ENCODE data around the gene DDIT3. TPM values are rescaled to one million over a fixed set of nuclear protein-coding genes. Genes with fewer than 3 reads are reported as not detected.
"Not testable (repeated sequence)": the region's sequence is repeated elsewhere in the genome, so short reads cannot be mapped to it uniquely, and the experiment has no call there.

Gene DDIT3
- total and polyA plus RNA-seq, 10 donors, result 18.0 to 43.9 (median 23.0) TPM

GRCh38 chr12:57563358-57563757 is 43.0 kb upstream of the DDIT3 start:
- Histone ChIP-seq H3K27ac (no peak overlapping the region), H3K9me3 (no peaks in the 10 kb centered on the region), H3K36me3 (no peaks in the 10 kb centered on the region), H3K4me3 (no peak overlapping the region), H3K27me3 (replicated peaks in 1 of 7) (peaks cover 0 to 42% (median 0%) of the 10 kb centered on the region in 7 donors), H3K4me1 (no peaks in the 10 kb centered on the region)
- TF ChIP-seq, protein P1, sequence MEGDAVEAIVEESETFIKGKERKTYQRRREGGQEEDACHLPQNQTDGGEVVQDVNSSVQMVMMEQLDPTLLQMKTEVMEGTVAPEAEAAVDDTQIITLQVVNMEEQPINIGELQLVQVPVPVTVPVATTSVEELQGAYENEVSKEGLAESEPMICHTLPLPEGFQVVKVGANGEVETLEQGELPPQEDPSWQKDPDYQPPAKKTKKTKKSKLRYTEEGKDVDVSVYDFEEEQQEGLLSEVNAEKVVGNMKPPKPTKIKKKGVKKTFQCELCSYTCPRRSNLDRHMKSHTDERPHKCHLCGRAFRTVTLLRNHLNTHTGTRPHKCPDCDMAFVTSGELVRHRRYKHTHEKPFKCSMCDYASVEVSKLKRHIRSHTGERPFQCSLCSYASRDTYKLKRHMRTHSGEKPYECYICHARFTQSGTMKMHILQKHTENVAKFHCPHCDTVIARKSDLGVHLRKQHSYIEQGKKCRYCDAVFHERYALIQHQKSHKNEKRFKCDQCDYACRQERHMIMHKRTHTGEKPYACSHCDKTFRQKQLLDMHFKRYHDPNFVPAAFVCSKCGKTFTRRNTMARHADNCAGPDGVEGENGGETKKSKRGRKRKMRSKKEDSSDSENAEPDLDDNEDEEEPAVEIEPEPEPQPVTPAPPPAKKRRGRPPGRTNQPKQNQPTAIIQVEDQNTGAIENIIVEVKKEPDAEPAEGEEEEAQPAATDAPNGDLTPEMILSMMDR (IDR thresholded peaks at IDR 0.05 in 8 of 11, conservative IDR thresholded peaks at IDR 0.05 in 3 of 11), result no peak
- TF ChIP-seq POLR2AphosphoS5 (IDR thresholded peaks at IDR 0.05) (no peak), POLR2A (IDR thresholded peaks at IDR 0.05) (no peak)
- intact Hi-C loops (cut with DNase I; ENCODE audit: low total_unique reads), result no loop called here
- DNase-seq, result no peak
- 24 to 39% (median 35%) methylated on average over 4 of the region's 4 CpGs for WGBS, 5 donors

- H3K27me3 ChIP-seq (replicated peaks in 1 of 7), result peaks cover 0 to 20% (median 0%) of the 10 kb centered on the region in 7 donors
- intact Hi-C loops (cut with DNase I; ENCODE audit: low total_unique reads); H3K36me3 ChIP-seq; H3K27ac ChIP-seq; DNase-seq; H3K4me3 ChIP-seq; H3K9me3 ChIP-seq; H3K4me1 ChIP-seq: not testable (repeated sequence)
- WGBS, 5 donors, result 71 to 96% (median 83%) methylated on average over 1 of the region's 1 CpG
Observed at GRCh38 chr12:57561117-57561516, 40.8 kb upstream of the DDIT3 start.

DNA sequence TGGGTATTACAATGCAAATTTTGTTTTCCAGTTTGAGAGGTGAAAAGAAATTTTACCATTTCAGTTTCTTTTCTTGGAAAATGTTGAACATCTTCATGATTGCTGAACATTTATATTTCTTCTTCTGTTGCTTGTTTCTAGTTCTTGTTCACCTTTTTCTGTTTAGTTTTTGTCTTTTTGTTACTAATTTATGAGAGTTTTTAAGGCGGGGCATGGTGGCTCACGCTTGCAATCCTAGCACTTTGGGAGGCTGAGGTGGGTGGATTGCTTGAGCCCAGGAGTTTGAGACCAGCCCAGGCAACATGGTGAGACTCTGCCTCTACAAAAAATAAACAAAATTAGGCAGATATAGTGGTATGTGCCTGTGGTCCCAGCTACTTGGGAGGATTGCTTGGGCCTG is 40.2 kb upstream of the DDIT3 start:
- Histone ChIP-seq H3K27ac (no peak overlapping the region), H3K27me3 (replicated peaks in 1 of 7) (peaks cover 0 to 16% (median 0%) of the 10 kb centered on the region in 7 donors), H3K36me3 (no peaks in the 10 kb centered on the region), H3K4me1 (no peaks in the 10 kb centered on the region), H3K4me3 (no peak overlapping the region), H3K9me3 (no peaks in the 10 kb centered on the region)
- 88 to 100% (median 95%) methylated on average over 2 of the region's 2 CpGs for WGBS, 5 donors
- no peak for DNase-seq
- intact Hi-C loops (cut with DNase I; ENCODE audit: low total_unique reads), result no loop called here
- TF ChIP-seq, protein P1 (IDR thresholded peaks at IDR 0.05 in 8 of 11, conservative IDR thresholded peaks at IDR 0.05 in 3 of 11), result no peak
- TF ChIP-seq POLR2AphosphoS5 (IDR thresholded peaks at IDR 0.05), result no peak
- no peak for TF ChIP-seq POLR2A (IDR thresholded peaks at IDR 0.05)

GRCh38 chr12:57558864-57559263 is 38.5 kb upstream of the DDIT3 start:
- no peaks in the 10 kb centered on the region for H3K9me3 ChIP-seq
- no peak overlapping the region for H3K4me3 ChIP-seq
- intact Hi-C loops (cut with DNase I; ENCODE audit: low total_unique reads), result no loop called here
- TF ChIP-seq, protein P1 (IDR thresholded peaks at IDR 0.05 in 8 of 11, conservative IDR thresholded peaks at IDR 0.05 in 3 of 11), result no peak
- TF ChIP-seq POLR2A (IDR thresholded peaks at IDR 0.05), result no peak
- no peak for TF ChIP-seq POLR2AphosphoS5 (IDR thresholded peaks at IDR 0.05)
- no peak overlapping the region for H3K27ac ChIP-seq
- 79 to 87% (median 81%) methylated on average over 4 of the region's 4 CpGs for WGBS, 5 donors
- H3K36me3 ChIP-seq, result no peaks in the 10 kb centered on the region
- no peak for DNase-seq
- peaks cover 0 to 12% (median 0%) of the 10 kb centered on the region in 7 donors for H3K27me3 ChIP-seq (replicated peaks in 1 of 7)
- H3K4me1 ChIP-seq, result no peaks in the 10 kb centered on the region

- H3K4me3 ChIP-seq, result no peak overlapping the region
- WGBS, 5 donors, result 90 to 100% (median 96%) methylated on average over 1 of the region's 1 CpG
- H3K27ac ChIP-seq, result no peak overlapping the region
- H3K9me3 ChIP-seq, result no peaks in the 10 kb centered on the region
- TF ChIP-seq POLR2AphosphoS5 (IDR thresholded peaks at IDR 0.05) (no peak), POLR2A (IDR thresholded peaks at IDR 0.05) (no peak)
- TF ChIP-seq, protein P1 (IDR thresholded peaks at IDR 0.05 in 8 of 11, conservative IDR thresholded peaks at IDR 0.05 in 3 of 11), result no peak
- H3K27me3 ChIP-seq (replicated peaks in 1 of 7), result peaks cover 0 to 28% (median 8%) of the 10 kb centered on the region in 7 donors
- intact Hi-C loops (cut with DNase I; ENCODE audit: low total_unique reads), result no loop called here
- H3K36me3 ChIP-seq, result no peaks in the 10 kb centered on the region
- H3K4me1 ChIP-seq, result peaks cover 3 to 7% (median 6%) of the 10 kb centered on the region in 6 donors
- no peak for DNase-seq
Observed at GRCh38 chr12:57554897-57555296, 34.6 kb upstream of the DDIT3 start.

All from spleen (tissue), 11 donors.